ENCODE results near the gene GJB2.
"Not testable (repeated sequence)": the region's sequence is repeated elsewhere in the genome, so short reads cannot be mapped to it uniquely, and the experiment has no call there.

Gene GJB2

DNA sequence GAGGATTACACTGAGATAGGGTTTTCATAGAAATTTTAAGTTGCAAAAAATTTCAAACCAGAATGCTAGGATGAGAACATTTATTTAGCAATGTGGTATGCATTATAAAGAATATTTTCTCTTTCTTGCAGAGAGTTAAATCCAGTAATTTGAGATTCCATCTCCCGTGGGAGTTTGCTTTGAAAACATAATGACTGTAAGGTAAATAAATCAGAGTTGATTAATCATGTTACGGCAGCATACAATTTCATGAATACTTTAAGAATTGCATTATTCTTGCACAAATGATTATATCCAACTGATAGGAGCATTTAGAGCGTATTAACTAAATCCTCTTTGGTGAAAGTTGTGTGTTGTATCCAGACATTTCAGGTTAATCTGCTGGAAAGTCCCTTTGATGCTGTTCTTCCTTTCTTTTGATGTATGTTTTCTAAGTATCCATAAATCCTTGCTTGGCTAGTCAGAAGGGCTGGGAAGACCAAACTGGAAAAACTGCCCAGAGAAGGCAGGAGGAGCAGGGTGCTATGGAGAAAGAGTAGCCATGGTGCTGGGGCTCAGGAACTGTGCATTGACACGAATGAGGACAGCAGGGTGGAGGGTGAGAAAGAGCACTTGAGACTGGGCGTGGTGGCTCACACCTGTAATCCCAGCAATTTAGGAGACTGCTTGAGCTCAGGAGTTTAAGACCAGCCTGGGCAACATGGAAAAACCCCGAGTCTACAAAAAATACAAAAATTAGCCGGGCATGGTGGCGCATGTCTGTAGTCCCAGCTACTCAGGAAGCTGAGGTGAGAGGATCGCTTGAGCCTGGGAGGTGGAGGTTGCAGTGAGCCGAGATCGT lies 27.1 kb downstream of the GJB2 start:
- DNase-seq (ENCODE audit: low read depth) = no peak

- DNase-seq (ENCODE audit: low read depth) = no peak
Measured at GRCh38 chr13:20161951-20162300, 30.8 kb downstream of the GJB2 start.

- DNase-seq (ENCODE audit: low read depth) = peak; percentile 41
Measured at GRCh38 chr13:20161275-20161950, 31.3 kb downstream of the GJB2 start.

DNA sequence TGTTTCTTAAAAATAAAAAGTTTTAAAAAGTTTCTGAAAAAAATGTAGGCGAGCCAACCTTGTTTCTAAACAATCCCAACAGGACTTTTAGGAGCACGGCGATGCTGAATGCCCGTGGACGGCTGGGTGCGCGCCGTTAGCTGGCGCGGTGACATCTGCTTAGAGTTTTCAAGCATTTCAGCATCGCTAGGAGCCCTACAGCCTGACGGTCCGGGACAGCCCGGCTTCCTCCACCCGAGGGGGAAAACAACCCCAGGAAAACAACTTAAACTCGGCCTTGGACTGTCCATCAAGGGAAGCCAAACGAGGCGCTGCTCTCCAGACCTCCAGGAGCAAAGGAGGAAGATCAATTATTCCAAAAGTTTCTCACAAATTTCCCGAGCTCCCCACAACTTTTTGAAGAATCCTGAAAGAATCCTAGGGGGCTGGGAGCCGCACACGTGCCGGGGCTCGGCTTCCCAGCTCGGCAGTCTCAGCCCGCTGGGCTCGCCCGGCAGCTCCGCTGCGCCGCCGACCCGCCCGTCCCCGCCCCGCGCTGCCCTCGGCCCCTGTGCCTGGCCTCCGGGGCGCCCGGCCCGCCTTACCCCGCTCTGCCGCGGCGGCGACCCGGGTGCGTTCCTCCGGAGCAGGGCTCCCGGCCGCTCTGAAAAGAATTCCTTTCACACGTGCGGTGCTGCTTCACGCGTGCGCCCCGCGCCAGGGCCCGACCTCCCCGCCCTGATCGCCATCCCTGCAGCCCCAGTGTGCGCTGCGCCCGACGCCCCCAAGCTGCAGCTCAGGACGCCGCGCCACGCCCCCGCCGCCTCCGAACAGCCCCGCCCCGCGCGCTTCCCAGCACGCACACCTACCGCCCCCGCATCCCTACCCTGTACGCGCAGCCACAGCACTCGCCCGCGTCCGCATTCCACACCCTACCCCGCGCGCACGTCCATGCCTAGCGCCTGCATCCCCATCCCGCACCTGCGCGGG lies 32.1 kb downstream of the GJB2 start, which contains the start of gene GJA3:
Gene GJA3 (minus strand): TSS at position 747 of the 969 bp plus-strand sequence. CDS start 17,764 bp downstream, outside the sequence.
- DNase-seq (ENCODE audit: low read depth) = peak; percentile 32

GRCh38 chr13:20159646-20160305 lies 33.0 kb downstream of the GJB2 start:
- no peak for DNase-seq (ENCODE audit: low read depth)

- no peak for DNase-seq (ENCODE audit: low read depth)
Measured at GRCh38 chr13:20157151-20157796, 35.5 kb downstream of the GJB2 start.

DNA sequence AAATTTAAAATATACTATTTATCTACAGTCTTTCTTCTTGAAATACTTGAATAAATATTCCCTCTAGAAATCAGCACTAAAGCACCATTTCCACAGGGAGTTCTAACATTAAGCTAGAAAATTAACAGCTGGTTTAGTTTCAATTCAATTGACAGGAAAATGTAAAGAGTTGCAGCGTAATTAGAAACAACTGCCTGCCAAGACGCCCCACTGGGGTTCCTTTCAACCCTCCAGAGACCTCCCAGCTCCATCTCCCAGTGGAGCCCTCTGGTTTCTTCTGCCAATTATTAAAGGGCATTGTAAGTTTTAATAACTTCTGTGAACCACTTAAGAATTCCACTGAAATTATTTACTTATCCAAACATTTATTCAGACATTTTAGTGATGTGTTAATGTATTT lies 36.0 kb downstream of the GJB2 start:
- DNase-seq (ENCODE audit: low read depth) = no peak

DNA sequence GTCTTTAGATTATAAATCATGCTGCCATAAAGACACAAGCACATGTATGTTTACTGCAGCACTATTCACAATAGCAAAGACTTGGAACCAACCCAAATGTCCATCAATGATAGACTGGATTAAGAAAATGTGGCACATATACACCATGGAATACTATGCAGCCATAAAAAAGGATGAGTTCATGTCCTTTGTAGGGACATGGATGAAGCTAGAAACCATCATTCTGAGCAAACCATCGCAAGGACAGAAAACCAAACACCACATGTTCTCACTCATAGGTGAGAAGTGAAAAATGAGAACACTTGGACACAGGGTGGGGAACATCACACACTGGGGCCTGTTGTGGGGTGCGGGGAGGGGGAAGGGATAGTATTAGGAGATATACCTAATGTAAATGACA lies 39.4 kb downstream of the GJB2 start:
- not testable (repeated sequence) for DNase-seq (ENCODE audit: low read depth)

GRCh38 chr13:20151612-20152011 lies 41.1 kb downstream of the GJB2 start:
- no peak for DNase-seq (ENCODE audit: low read depth)

DNA sequence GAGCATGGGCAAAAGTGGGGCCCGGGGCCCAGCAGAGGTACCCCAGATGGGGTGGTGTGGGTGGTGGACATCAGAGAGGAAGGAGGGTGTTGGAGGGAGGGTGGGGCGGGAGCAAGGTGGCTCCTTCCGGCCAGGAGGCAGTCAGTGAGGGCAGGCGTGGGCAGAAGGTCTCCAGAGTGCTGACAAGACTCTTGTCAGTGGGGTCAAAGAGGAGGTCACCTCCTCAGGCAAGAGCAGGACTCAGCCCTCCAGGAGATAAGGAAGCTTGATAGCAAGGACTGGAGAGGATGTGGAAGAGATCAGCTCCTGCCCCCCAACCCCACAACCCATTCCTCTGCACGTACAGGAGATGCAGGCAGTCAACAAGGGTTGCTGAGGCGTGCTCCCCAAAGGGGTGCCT lies 41.7 kb downstream of the GJB2 start:
- DNase-seq (ENCODE audit: low read depth) = no peak

- no peak for DNase-seq (ENCODE audit: low read depth)
Measured at GRCh38 chr13:20150561-20150960, 42.2 kb downstream of the GJB2 start.

GRCh38 chr13:20149762-20150161 lies 43.0 kb downstream of the GJB2 start:
- DNase-seq (ENCODE audit: low read depth) = no peak

DNA sequence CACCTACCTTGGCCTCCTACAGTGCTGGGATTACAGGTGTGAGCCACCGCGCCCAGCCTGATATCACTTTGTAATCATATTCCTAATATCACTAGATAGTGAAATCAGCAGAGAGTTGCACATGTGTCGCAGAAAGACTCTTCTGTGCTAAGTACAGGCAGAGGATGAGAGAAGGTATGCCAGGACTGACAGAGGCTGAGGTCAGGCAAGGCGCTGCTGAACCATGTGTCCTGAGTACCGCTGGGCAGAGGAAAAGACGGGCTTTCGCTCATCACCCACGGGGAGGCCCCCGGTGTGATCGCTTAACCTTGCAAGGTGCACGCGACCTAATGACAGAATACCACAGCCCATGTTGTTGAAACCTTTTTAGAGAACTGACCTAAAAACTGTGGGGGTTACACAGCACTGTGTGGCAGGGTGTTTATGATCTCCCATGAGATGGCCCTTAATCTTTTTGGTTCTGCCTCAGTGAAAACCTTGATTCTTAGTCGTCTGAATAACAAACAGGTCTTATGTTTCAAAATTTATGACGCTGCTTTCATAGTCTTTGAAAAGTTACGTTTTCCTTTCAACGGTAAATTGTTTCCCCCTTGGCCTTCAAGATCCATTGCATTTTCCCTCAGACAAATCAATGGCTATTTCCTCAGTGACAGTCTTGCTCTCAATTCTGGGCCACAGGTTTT lies 44.1 kb downstream of the GJB2 start:
- no peak for DNase-seq (ENCODE audit: low read depth)

- DNase-seq (ENCODE audit: low read depth) = no peak
Measured at GRCh38 chr13:20146381-20146780, 46.4 kb downstream of the GJB2 start.

DNA sequence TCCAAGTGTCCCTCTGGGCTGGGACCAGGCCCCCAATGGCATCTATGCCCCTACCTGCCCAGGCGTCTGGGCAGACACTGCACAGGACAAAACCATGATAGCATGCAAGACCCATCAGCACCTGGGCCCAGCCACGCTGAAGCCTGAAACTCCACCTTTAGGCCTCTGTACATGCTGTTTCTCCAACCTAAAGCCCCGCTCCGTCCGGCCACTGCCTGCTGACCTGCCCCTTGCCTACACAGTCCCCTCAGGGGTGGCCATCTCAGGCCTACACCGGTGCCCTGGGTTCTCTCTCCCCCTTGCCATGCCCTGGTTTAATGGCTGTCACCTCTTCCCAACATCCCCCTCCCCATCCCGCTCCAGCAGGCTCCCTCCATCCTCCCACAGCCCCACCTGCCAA lies 47.2 kb downstream of the GJB2 start:
- no peak for DNase-seq (ENCODE audit: low read depth)

- no peak for DNase-seq (ENCODE audit: low read depth)
Measured at GRCh38 chr13:20144141-20144850, 48.4 kb downstream of the GJB2 start.

DNA sequence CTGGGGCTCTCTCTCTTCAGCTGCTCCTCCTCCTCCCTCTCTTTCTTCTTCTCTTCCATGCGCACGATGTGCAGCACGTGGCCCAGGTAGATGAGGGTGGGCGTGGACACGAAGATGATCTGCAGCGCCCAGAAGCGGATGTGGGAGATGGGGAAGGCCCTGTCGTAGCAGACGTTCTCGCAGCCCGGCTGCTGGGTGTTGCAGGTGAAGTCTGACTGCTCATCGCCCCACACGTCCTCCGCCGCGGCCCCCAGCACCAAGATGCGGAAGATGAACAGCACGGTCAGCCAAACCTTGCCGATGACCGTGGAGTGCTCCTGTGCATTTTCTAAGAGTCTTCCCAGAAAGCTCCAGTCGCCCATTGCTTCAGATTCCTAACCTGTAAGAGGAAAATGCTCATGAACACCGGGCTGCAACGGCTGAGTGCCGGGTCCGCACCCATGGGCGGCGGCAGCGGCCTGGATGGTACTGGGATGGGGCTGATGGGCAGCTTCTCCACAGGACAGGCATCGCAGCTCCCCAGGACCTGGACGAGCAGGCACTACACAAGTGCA lies 49.7 kb downstream of the GJB2 start:
- DNase-seq (ENCODE audit: low read depth) = no peak

DNA sequence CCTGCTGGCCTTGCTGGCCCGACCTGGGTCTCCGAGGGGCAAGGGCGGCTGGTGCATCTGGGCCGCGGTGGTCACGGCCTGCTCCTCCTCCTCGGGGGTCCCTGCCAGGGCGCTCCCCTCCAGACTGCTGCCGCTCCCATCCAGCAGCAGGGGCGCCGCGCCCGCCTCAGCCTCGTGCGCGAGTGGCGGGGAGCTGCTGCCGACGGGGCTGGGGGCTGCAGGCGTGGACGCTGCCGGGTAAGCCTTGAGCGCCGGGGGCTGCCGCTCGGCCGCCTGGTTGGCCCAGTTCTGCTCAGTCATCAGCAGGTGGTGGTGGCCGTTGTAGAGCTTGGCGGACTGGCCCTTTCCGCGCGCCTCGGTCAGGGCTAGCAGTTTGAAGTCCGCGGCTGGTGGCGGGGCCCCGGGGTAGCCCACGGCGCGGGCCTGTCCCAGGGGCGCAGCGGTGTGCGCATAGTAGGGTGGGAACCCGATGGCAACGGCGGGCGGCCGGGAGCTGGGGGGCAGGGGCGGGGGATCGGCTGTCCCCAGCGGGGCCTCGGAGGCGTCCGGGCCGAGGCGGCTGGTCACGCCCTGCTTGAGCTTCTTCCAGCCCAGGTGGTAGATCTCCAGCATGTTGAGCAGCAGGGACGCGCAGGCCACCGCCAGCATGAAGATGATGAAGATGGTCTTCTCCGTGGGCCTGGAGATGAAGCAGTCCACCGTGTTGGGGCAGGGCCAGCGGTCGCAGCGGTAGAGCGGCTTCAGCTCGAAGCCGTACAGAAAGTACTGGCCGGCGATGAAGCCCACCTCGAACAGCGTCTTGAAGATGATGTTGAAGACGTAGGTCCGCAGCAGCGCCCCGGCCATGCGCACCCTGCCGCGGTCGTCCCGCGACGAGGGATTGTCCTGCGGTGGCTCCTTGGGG lies 50.5 kb downstream of the GJB2 start:
- no peak for DNase-seq (ENCODE audit: low read depth)

All from activated gamma-delta T cell treated with anti-CD3 and anti-CD28 coated beads, Interleukin-2, amount 50 U/mL, for 16 hours (primary cell).